Chondrocyte (in vitro differentiated cells): ENCODE data around the gene PRLR. TPM values are rescaled to one million over a fixed set of nuclear protein-coding genes. Genes with fewer than 3 reads are reported as not detected.

Experiments
- DNase-seq: peaks from one replicate; pipeline ENCODE4 v3.0.0; 2021; ENCODE audit warnings: mixed read lengths, low spot score
- H3K27ac Mint-ChIP-seq: one replicate; pipeline ENCODE4 v1.8.0; 2021; ENCODE audit warnings: mild to moderate bottlenecking, moderate library complexity, mixed read lengths; ENCODE audit not compliant: unreplicated experiment
- H3K27me3 Mint-ChIP-seq: 2 replicates; pipeline ENCODE4 v1.8.0; 2021; ENCODE audit warnings: low read depth, mixed read lengths
- H3K36me3 Mint-ChIP-seq: 2 replicates; pipeline ENCODE4 v1.8.0; 2021; ENCODE audit warnings: low read depth, mixed read lengths
- H3K4me1 Mint-ChIP-seq: 2 replicates; pipeline ENCODE4 v1.8.0; 2021; ENCODE audit warnings: low read depth, mild to moderate bottlenecking, mixed read lengths
- H3K4me3 Mint-ChIP-seq: one replicate; pipeline ENCODE4 v1.8.0; 2021; ENCODE audit warnings: mild to moderate bottlenecking, moderate library complexity, mixed read lengths; ENCODE audit not compliant: unreplicated experiment
- H3K9me3 Mint-ChIP-seq: 2 replicates; pipeline ENCODE4 v1.8.0; 2021; ENCODE audit warnings: low read depth, mixed read lengths
- CTCF ChIP-seq: fragments of 200-600 bp; sonication (generic); IDR thresholded peaks from 2 replicates; pipeline ENCODE4 v1.5.0; 2021; ENCODE audit warnings: antibody characterized with exemption, mild to moderate bottlenecking, moderate library complexity
- total RNA-seq: library from RNA; stranded (reverse); gene quantifications from 3 replicates; pipeline ENCODE4 v1.2.1, GENCODE V29; 2021

Gene PRLR
- total RNA-seq, 1 donor from 2014 or later: 0.05 TPM

DNA sequence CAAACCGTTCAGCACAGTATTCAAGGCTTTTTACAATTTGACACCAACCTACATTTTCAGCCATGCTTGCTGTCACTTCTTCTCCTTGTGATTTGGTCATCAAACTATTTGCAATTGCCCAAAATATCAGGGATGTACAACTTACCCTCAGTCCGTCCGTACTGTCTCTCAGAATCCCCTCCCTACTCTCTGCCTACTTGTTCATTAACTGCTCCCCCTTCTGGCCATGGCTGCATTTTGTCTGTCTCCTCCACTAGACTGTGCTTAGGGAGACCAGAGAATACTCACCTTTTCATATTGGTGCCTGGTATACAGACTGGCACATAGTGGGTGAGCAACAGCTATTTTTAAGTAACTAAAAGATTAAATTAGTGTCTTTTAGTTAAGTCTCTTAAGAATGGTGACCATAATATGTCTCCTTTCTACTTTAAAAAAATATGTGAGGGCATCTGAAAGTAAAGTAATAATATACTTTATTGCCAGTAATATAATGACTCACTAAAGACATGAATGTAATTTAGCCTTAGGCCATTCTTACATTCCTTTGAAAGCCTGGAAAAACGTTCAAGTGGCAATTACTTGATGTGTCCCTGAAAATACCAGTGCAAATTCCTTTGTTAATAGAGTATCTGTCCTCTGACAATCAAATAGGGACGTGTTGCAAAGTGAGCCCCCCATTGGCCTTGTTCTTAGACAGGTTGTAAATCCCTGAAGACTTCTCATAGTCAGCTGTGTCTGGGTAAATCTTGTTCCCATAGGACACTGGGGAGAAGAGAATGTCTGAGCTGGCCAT lies 27.8 kb downstream of the PRLR start:
- H3K36me3 Mint-ChIP-seq: no peaks in the 10 kb centered on the region
- peaks cover 9% of the 10 kb centered on the region for H3K4me1 Mint-ChIP-seq
- no peak for DNase-seq
- peak; percentile 75 for TF ChIP-seq CTCF
- peaks cover 45% of the 10 kb centered on the region for H3K27me3 Mint-ChIP-seq
- H3K9me3 Mint-ChIP-seq: no peaks in the 10 kb centered on the region
- no peak overlapping the region for H3K27ac Mint-ChIP-seq
- no peak overlapping the region for H3K4me3 Mint-ChIP-seq

DNA sequence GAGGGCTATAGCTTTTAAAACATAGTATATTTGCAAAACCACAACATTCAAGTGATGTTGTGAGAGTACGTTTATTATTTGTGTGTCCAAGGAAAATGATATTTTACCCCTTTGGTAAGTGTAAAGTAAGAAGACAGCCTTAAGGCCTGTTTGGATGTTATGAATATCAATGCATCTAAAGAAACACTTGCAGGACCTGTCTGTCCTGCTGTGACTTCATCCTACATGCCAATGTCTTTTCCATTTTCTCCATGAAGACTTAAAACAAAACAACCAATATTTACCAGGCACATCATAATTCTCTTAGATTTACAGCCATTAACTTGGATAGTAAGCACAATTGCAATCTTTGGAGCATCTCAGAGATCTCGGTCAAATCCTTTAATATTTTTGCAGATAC lies 29.0 kb downstream of the PRLR start:
- DNase-seq: no peak
- peaks cover 9% of the 10 kb centered on the region for H3K4me1 Mint-ChIP-seq
- TF ChIP-seq CTCF: no peak
- H3K27me3 Mint-ChIP-seq: peaks cover 46% of the 10 kb centered on the region
- no peak overlapping the region for H3K4me3 Mint-ChIP-seq
- H3K36me3 Mint-ChIP-seq: no peaks in the 10 kb centered on the region
- no peaks in the 10 kb centered on the region for H3K9me3 Mint-ChIP-seq
- no peak overlapping the region for H3K27ac Mint-ChIP-seq

GRCh38 chr5:35199886-35200285 lies 30.4 kb downstream of the PRLR start:
- Mint-ChIP-seq H3K4me3 (no peak overlapping the region), H3K4me1 (peaks cover 9% of the 10 kb centered on the region), H3K27me3 (peaks cover 48% of the 10 kb centered on the region), H3K36me3 (no peaks in the 10 kb centered on the region), H3K27ac (no peak overlapping the region), H3K9me3 (no peaks in the 10 kb centered on the region)
- DNase-seq: no peak
- no peak for TF ChIP-seq CTCF

GRCh38 chr5:35198686-35199085 lies 31.6 kb downstream of the PRLR start:
- TF ChIP-seq CTCF: no peak
- H3K36me3 Mint-ChIP-seq: no peaks in the 10 kb centered on the region
- H3K27ac Mint-ChIP-seq: no peak overlapping the region
- H3K27me3 Mint-ChIP-seq: peaks cover 48% of the 10 kb centered on the region
- peaks cover 9% of the 10 kb centered on the region for H3K4me1 Mint-ChIP-seq
- DNase-seq: no peak
- no peaks in the 10 kb centered on the region for H3K9me3 Mint-ChIP-seq
- H3K4me3 Mint-ChIP-seq: no peak overlapping the region

- peaks cover 46% of the 10 kb centered on the region for H3K27me3 Mint-ChIP-seq
- H3K27ac Mint-ChIP-seq: no peak overlapping the region
- no peaks in the 10 kb centered on the region for H3K36me3 Mint-ChIP-seq
- DNase-seq: no peak
- no peaks in the 10 kb centered on the region for H3K9me3 Mint-ChIP-seq
- H3K4me3 Mint-ChIP-seq: no peak overlapping the region
- H3K4me1 Mint-ChIP-seq: peaks cover 9% of the 10 kb centered on the region
- TF ChIP-seq CTCF: no peak
Observed at GRCh38 chr5:35198075-35198474, 32.2 kb downstream of the PRLR start.
